Endothelial cell of umbilical vein (primary cell): ENCODE measurements around the gene NCF4. TPM values are rescaled to one million over a fixed set of nuclear protein-coding genes. Genes with fewer than 3 reads are reported as not detected.

Experiments
- BruUV-seq: library from RNA; stranded (reverse); fragments of 400-500 nt; replicated peaks from 2 replicates; lab custom pipeline; 2021; lab: Mats Ljungman, UMichigan
- CTCF ChIA-PET: fragments of 300-600, 350-600 bp; sonication (Branson Sonifier 250); formaldehyde crosslinking; loops from one replicate; lab custom pipeline; 2021; ENCODE audit warnings: antibody characterized with exemption, inconsistent platforms; lab: Charles Lee
- POLR2A ChIA-PET: fragments of 300-600, 350-600 bp; sonication (Branson Sonifier 250); formaldehyde crosslinking; loops from one replicate; lab custom pipeline; 2021; ENCODE audit warnings: antibody characterized with exemption, inconsistent platforms; lab: Charles Lee
- DNase-seq: peaks from one replicate; pipeline ENCODE4 v3.0.0-alpha.2; 2011; ENCODE audit warnings: low read depth, low spot score
- FAIRE-seq: peaks from 2 replicates; lab custom pipeline; 2011; peaks lifted over from hg19 to GRCh38; lab: Jason Lieb, UNC
- H2AFZ ChIP-seq: 2 replicates; pipeline ENCODE4 v1.6.0; 2012; ENCODE audit warnings: low read depth, low read length, control low read depth, inconsistent platforms
- H3K27ac ChIP-seq: 2 replicates; pipeline ENCODE4 v1.5.1; 2011; ENCODE audit warnings: low read depth, mild to moderate bottlenecking, control low read depth, low read length, moderate library complexity; ENCODE audit not compliant: insufficient read depth
- H3K27me3 ChIP-seq, 2 experiments: 2 replicates each; pipeline versions ENCODE4 v1.6.0 to v1.6.1; 2011; ENCODE audit warnings: low read length in 2 of 2, mixed read lengths in 1 of 2; ENCODE audit not compliant: control insufficient read depth in 2 of 2, insufficient read depth in 2 of 2
- H3K36me3 ChIP-seq, 2 experiments: 2 replicates in 1 of 2; 3 replicates in 1 of 2; pipeline ENCODE4 v1.5.1; 2011; ENCODE audit warnings: low read length in 2 of 2, mild to moderate bottlenecking in 1 of 2, moderate library complexity in 1 of 2; ENCODE audit not compliant: control insufficient read depth in 2 of 2, insufficient read depth in 2 of 2; ENCODE audit errors: extremely low read depth in 1 of 2
- H3K4me1 ChIP-seq: 3 replicates; pipeline ENCODE4 v1.5.1; 2011; ENCODE audit warnings: mild to moderate bottlenecking, low read length; ENCODE audit not compliant: control insufficient read depth, insufficient read depth; ENCODE audit errors: extremely low read depth
- H3K4me2 ChIP-seq: 2 replicates; pipeline ENCODE4 v1.6.1; 2011; ENCODE audit warnings: low read length, control low read depth, mixed read lengths; ENCODE audit not compliant: insufficient read depth
- H3K4me3 ChIP-seq, 3 experiments: fragments of 200-600 bp in 1 of 3; sonication (generic), shearing (Covaris generic) in 1 of 3; replicated peaks in 1 of 3; 2 replicates each; pipeline ENCODE4 v1.5.1; 2011 to 2016; ENCODE audit warnings: control low read depth in 3 of 3, low read length in 3 of 3, mild to moderate bottlenecking in 2 of 3, inconsistent platforms in 1 of 3, low read depth in 1 of 3, moderate library complexity in 1 of 3; ENCODE audit not compliant: insufficient read depth in 1 of 3
- H3K79me2 ChIP-seq: 2 replicates; pipeline ENCODE4 v1.6.0; 2012; ENCODE audit warnings: low read length, inconsistent platforms; ENCODE audit not compliant: control insufficient read depth, insufficient read depth
- H3K9ac ChIP-seq: replicated peaks from 2 replicates; pipeline ENCODE3; 2011; ENCODE audit warnings: low read length, control low read depth; ENCODE audit not compliant: insufficient read depth; ENCODE audit errors: extremely low read depth
- H3K9me1 ChIP-seq: replicated peaks from 3 replicates; pipeline ENCODE4 v1.6.0; 2011; ENCODE audit warnings: mild to moderate bottlenecking, low read length; ENCODE audit not compliant: control insufficient read depth, insufficient read depth; ENCODE audit errors: extremely low read depth
- H3K9me3 ChIP-seq: replicated peaks from 2 replicates; pipeline ENCODE4 v1.5.1; 2012; ENCODE audit warnings: low read length, inconsistent platforms; ENCODE audit not compliant: control insufficient read depth, insufficient read depth
- H4K20me1 ChIP-seq: replicated peaks from 2 replicates; pipeline ENCODE3; 2011; ENCODE audit warnings: mild to moderate bottlenecking, low read length; ENCODE audit not compliant: control insufficient read depth, insufficient read depth; ENCODE audit errors: extremely low read depth
- EZH2 ChIP-seq: IDR thresholded peaks from 2 replicates; pipeline ENCODE4 v1.6.1; 2012; ENCODE audit warnings: borderline replicate concordance, low read depth, mild to moderate bottlenecking, moderate library complexity, low read length, inconsistent platforms; ENCODE audit not compliant: severe bottlenecking
- FOS ChIP-seq: IDR thresholded peaks from 2 replicates; pipeline ENCODE4 v1.6.1; 2011; ENCODE audit warnings: mild to moderate bottlenecking, low read length, moderate library complexity, borderline replicate concordance; ENCODE audit not compliant: insufficient read depth
- GATA2 ChIP-seq: IDR thresholded peaks from 2 replicates; pipeline ENCODE4 v1.7.0; 2011; ENCODE audit warnings: low read depth, mild to moderate bottlenecking, moderate library complexity, mixed read lengths, low read length; ENCODE audit not compliant: insufficient read length, insufficient read depth
- JUN ChIP-seq: IDR thresholded peaks from 2 replicates; pipeline ENCODE4 v1.6.1; 2011; ENCODE audit warnings: borderline replicate concordance, low read depth; ENCODE audit not compliant: insufficient read length, insufficient read depth
- MYC ChIP-seq: IDR thresholded peaks from one replicate; pipeline ENCODE4 v1.6.1; 2011; ENCODE audit warnings: mild to moderate bottlenecking, low read depth, low read length
- POLR2A ChIP-seq: IDR thresholded peaks from 2 replicates; pipeline ENCODE4 v1.6.1; 2012; ENCODE audit warnings: low read depth, mild to moderate bottlenecking, control low read depth, low read length
- POLR2AphosphoS5 ChIP-seq: IDR thresholded peaks from 2 replicates; pipeline ENCODE4 v1.6.1; 2012; ENCODE audit warnings: low read depth, mild to moderate bottlenecking, control low read depth, low read length, moderate library complexity; ENCODE audit not compliant: insufficient read depth
- dilution Hi-C: fragments of 300-500 bp; cut with MboI; formaldehyde crosslinking; loops from one replicate; pipeline ENCODE4 v1.15.0; 2019; ENCODE audit warnings: low sequenced_read_pairs; ENCODE audit not compliant: extremely low pct_ligation_motif_present
- intact Hi-C: fragments of 100-400 bp; cut with micrococcal nuclease; formaldehyde crosslinking; loops from one replicate; pipeline ENCODE4 v1.10.0; 2022
- polyA plus RNA-seq, 4 experiments: library from polyadenylated mRNA; depleted of rRNA in 3 of 4; stranded (reverse) in 3 of 4; unstranded in 1 of 4; fragments of >200 nt; gene quantifications; 2 replicates each; pipeline versions ENCODE4 v1.2.1 to v1.2.3, GENCODE V29; 2011 to 2012; ENCODE audit warnings: missing spikeins in 1 of 4
- total RNA-seq: library from RNA; stranded (reverse); gene quantifications from 2 replicates; pipeline ENCODE4 v1.2.3, GENCODE V29; 2021
- TF ChIP-seq, protein P1 (sequence below): IDR thresholded peaks from 2 replicates; pipeline ENCODE4 v1.6.1; 2011; ENCODE audit not compliant: insufficient read depth, insufficient read length
- TF ChIP-seq, protein P2 (sequence below), 2 donors: IDR thresholded peaks; 1 replicate in 1 of 2; 2 replicates in 1 of 2; pipeline ENCODE4 v1.5.1; 2011; ENCODE audit warnings: low read length in 2 of 2, mild to moderate bottlenecking in 2 of 2, moderate library complexity in 2 of 2, control low read depth in 1 of 2, inconsistent platforms in 1 of 2, low read depth in 1 of 2; ENCODE audit not compliant: insufficient read depth in 1 of 2; ENCODE audit errors: extremely low read depth in 1 of 2

The NCF4 gene
- total and polyA plus RNA-seq, 2 donors (not counting 3 experiments of a cell fraction or from before 2014, with no cell fraction given) = 0.07 TPM; not detected in 1

DNA sequence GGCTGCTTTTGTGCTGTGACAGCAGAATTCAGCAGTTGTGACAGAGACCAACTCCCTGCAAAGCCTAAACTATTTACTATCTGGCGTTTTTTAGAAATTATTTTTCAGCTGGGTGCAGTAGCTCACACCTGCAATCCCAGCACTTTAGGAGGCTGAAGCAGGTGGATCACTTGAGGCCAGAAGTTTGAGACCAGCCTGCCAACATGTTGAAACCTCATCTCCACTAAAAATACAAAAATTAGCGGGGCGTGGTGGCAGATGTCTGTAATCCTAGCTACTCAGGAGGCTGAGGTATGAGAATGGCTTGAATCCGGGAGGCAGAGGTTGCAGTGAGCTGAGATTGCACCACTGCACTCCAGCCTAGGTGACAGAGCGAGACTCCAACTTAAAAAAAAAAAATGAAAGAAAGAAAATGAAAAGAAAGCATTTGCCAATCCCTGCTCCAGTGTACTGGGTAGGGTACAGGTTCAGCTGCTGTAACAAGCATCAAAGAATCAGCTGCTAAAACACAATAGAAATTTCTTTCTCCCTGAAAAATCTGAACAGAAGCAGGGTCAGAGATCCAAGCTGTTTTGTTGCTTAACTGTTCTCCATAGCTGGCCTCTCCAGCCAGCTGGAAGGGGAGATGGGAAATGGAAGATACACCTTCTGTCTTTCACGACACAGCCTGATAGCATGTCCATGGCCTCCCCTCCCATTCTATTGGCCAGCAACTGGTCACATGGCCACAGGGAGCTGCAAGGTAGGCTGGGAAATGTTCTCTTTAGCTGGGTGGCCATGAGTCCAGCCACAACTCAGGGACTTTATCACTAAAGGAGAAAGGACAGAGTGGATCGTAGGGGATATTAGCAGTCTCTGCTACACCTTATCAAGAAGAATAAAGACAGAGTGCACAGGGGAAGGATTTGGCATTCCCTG is 8.5 kb upstream of the NCF4 start:
- Histone ChIP-seq H3K27me3 (peaks cover 6 to 8% of the 10 kb centered on the region in 2 experiments), H3K4me1 (peaks cover 7% of the 10 kb centered on the region), H3K9ac (no peak overlapping the region), H3K4me3 (no peak overlapping the region), H3K79me2 (no peaks in the 10 kb centered on the region), H3K27ac (no peak overlapping the region), H3K9me3 (no peaks in the 10 kb centered on the region), H3K36me3 (no peaks in the 10 kb centered on the region), H2AFZ (peak overlapping the region; percentile 41), H3K4me2 (no peak overlapping the region), H3K9me1 (no peaks in the 10 kb centered on the region), H4K20me1 (no peaks in the 10 kb centered on the region)
- TF ChIP-seq JUN (no peak), GATA2 (no peak), FOS (no peak), POLR2AphosphoS5 (no peak), POLR2A (no peak), MYC (no peak), EZH2 (no peak)
- TF ChIP-seq, protein P1, sequence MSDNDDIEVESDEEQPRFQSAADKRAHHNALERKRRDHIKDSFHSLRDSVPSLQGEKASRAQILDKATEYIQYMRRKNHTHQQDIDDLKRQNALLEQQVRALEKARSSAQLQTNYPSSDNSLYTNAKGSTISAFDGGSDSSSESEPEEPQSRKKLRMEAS = no peak
- TF ChIP-seq, protein P2, sequence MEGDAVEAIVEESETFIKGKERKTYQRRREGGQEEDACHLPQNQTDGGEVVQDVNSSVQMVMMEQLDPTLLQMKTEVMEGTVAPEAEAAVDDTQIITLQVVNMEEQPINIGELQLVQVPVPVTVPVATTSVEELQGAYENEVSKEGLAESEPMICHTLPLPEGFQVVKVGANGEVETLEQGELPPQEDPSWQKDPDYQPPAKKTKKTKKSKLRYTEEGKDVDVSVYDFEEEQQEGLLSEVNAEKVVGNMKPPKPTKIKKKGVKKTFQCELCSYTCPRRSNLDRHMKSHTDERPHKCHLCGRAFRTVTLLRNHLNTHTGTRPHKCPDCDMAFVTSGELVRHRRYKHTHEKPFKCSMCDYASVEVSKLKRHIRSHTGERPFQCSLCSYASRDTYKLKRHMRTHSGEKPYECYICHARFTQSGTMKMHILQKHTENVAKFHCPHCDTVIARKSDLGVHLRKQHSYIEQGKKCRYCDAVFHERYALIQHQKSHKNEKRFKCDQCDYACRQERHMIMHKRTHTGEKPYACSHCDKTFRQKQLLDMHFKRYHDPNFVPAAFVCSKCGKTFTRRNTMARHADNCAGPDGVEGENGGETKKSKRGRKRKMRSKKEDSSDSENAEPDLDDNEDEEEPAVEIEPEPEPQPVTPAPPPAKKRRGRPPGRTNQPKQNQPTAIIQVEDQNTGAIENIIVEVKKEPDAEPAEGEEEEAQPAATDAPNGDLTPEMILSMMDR (IDR thresholded peaks at IDR 0.05; ENCODE audit: extremely low read depth in 1 of 2, insufficient read depth in 1 of 2, low read depth in 1 of 2, low read length in 2 of 2) = no peak
- FAIRE-seq = no peak
- dilution Hi-C loops = no loop called here
- BruUV-seq = no TSS peak
- DNase-seq = no peak
- ChIA-PET CTCF (interaction anchor here (1.0 to 3.3 kb wide), 13 partner anchors 9 to 305 kb away, joined by 3 to 47 read pairs (median 4); partner anchors contain the start of gene IFT27), POLR2A (no interaction called here)
- intact Hi-C loops = no loop called here
